Neuronal stem cell (in vitro differentiated cells): ENCODE measurements around the gene MS4A14.
"Not testable (repeated sequence)": the region's sequence is repeated elsewhere in the genome, so short reads cannot be mapped to it uniquely, and the experiment has no call there.

Source experiments
- DNase-seq: peaks from one replicate; pipeline ENCODE4 v3.0.0-alpha.2; 2013; ENCODE audit warnings: low spot score
- H2AFZ ChIP-seq: one replicate; pipeline ENCODE4 v1.6.1; 2013; ENCODE audit warnings: mild to moderate bottlenecking, low read length, inconsistent platforms
- H2AK5ac ChIP-seq: 2 replicates; pipeline ENCODE4 v1.6.1; 2013; ENCODE audit warnings: low read depth, mild to moderate bottlenecking, inconsistent platforms, low read length, moderate library complexity, mixed read lengths
- H2BK120ac ChIP-seq: 2 replicates; pipeline ENCODE4 v1.6.1; 2013; ENCODE audit warnings: low read depth, mild to moderate bottlenecking, inconsistent platforms, low read length, moderate library complexity, mixed read lengths
- H2BK12ac ChIP-seq: one replicate; pipeline ENCODE4 v1.6.1; 2013; ENCODE audit warnings: low read length, inconsistent platforms
- H2BK15ac ChIP-seq: 2 replicates; pipeline ENCODE4 v1.6.1; 2013; ENCODE audit warnings: mild to moderate bottlenecking, low read length, inconsistent platforms, mixed read lengths
- H2BK5ac ChIP-seq: one replicate; pipeline ENCODE4 v1.6.1; 2013; ENCODE audit warnings: inconsistent platforms, mild to moderate bottlenecking, low read length, moderate library complexity
- H3K14ac ChIP-seq: one replicate; pipeline ENCODE4 v1.6.1; 2013; ENCODE audit warnings: low read length, inconsistent platforms
- H3K18ac ChIP-seq: 2 replicates; pipeline ENCODE4 v1.6.1; 2013; ENCODE audit warnings: low read length, inconsistent platforms
- H3K23ac ChIP-seq: 2 replicates; pipeline ENCODE4 v1.6.1; 2013; ENCODE audit warnings: low read depth, mild to moderate bottlenecking, mixed read lengths, low read length, inconsistent platforms; ENCODE audit not compliant: poor library complexity
- H3K27ac ChIP-seq: replicated peaks from 3 replicates; pipeline ENCODE4 v1.5.1; 2013; ENCODE audit warnings: low read length, inconsistent platforms
- H3K27me3 ChIP-seq, 3 experiments: 2 replicates each; pipeline ENCODE4 v1.6.1; 2013; ENCODE audit warnings: low read length in 3 of 3, mild to moderate bottlenecking in 2 of 3, inconsistent platforms in 1 of 3, low read depth in 1 of 3, mixed read lengths in 1 of 3, moderate library complexity in 1 of 3; ENCODE audit not compliant: control insufficient read depth in 3 of 3, insufficient read depth in 3 of 3
- H3K36me3 ChIP-seq, 2 donors: replicated peaks in 1 of 2; 2 replicates each; pipeline ENCODE4 v1.6.1; 2013; ENCODE audit warnings: low read length in 2 of 2; ENCODE audit not compliant: control insufficient read depth in 2 of 2, insufficient read depth in 2 of 2
- H3K4ac ChIP-seq: 2 replicates; pipeline ENCODE4 v1.6.1; 2013; ENCODE audit warnings: inconsistent platforms, mild to moderate bottlenecking, low read length, moderate library complexity
- H3K4me1 ChIP-seq, 2 donors: 1 replicate in 1 of 2; 2 replicates in 1 of 2; pipeline ENCODE4 v1.6.1; 2013; ENCODE audit warnings: low read length in 2 of 2, low read depth in 1 of 2; ENCODE audit not compliant: control insufficient read depth in 2 of 2, insufficient read depth in 1 of 2
- H3K4me2 ChIP-seq: one replicate; pipeline ENCODE4 v1.6.1; 2013; ENCODE audit warnings: mild to moderate bottlenecking, low read length, inconsistent platforms; ENCODE audit not compliant: insufficient read depth, poor library complexity, severe bottlenecking
- H3K4me3 ChIP-seq, 2 donors: 2 replicates each; pipeline ENCODE4 v1.5.1; 2013; ENCODE audit warnings: low read length in 2 of 2, mild to moderate bottlenecking in 2 of 2, inconsistent platforms in 1 of 2, moderate library complexity in 1 of 2
- H3K79me1 ChIP-seq: one replicate; pipeline ENCODE4 v1.6.1; 2013; ENCODE audit warnings: low read depth, mild to moderate bottlenecking, inconsistent platforms, low read length, moderate library complexity
- H3K9ac ChIP-seq: one replicate; pipeline ENCODE4 v1.6.1; 2013; ENCODE audit warnings: mild to moderate bottlenecking, low read depth, low read length, inconsistent platforms; ENCODE audit not compliant: poor library complexity
- H3K9me3 ChIP-seq, 2 donors: replicated peaks in 1 of 2; 2 replicates each; pipeline versions ENCODE3 to v1.6.1; 2013; ENCODE audit warnings: low read length in 2 of 2, mild to moderate bottlenecking in 2 of 2, inconsistent platforms in 1 of 2, low read depth in 1 of 2, mixed read lengths in 1 of 2, moderate library complexity in 1 of 2; ENCODE audit not compliant: control insufficient read depth in 2 of 2, insufficient read depth in 1 of 2
- H4K8ac ChIP-seq: one replicate; pipeline ENCODE4 v1.6.1; 2013; ENCODE audit warnings: low read depth, mild to moderate bottlenecking, inconsistent platforms, low read length, moderate library complexity
- H4K91ac ChIP-seq: one replicate; pipeline ENCODE4 v1.6.1; 2013; ENCODE audit warnings: low read length, low read depth, mild to moderate bottlenecking, inconsistent platforms; ENCODE audit not compliant: poor library complexity
- WGBS, 2 donors: extraction: QIAGEN DNeasy Blood & Tissue Kit; methylation state at CpG; one replicate each; pipeline ENCODE4 v1.1.7; 2013; ENCODE audit warnings: missing lambda C conversion rate in 2 of 2, mixed read lengths in 1 of 2; ENCODE audit not compliant: insufficient read length in 2 of 2, insufficient replicate concordance in 1 of 2; ENCODE audit errors: extremely low coverage in 2 of 2; 5-methylcytosine and 5-hydroxymethylcytosine counted together

The MS4A14 gene

GRCh38 chr11:60447070-60447469 lies 50.8 kb downstream of the MS4A14 start:
- no peak overlapping the region for H4K91ac ChIP-seq
- no peak overlapping the region for H2BK120ac ChIP-seq
- H3K9ac ChIP-seq = no peak overlapping the region
- no peak overlapping the region for H3K4ac ChIP-seq
- H3K18ac ChIP-seq = no peak overlapping the region
- no peaks in the 10 kb centered on the region for H3K79me1 ChIP-seq
- H2BK12ac ChIP-seq = no peak overlapping the region
- no peak overlapping the region for H3K4me3 ChIP-seq
- H2BK5ac ChIP-seq = no peak overlapping the region
- no peaks in the 10 kb centered on the region for H3K27me3 ChIP-seq
- H3K36me3 ChIP-seq = no peaks in the 10 kb centered on the region
- no peak overlapping the region for H3K23ac ChIP-seq
- no peak for DNase-seq
- no peaks in the 10 kb centered on the region for H3K9me3 ChIP-seq
- no peak overlapping the region for H4K8ac ChIP-seq
- no peak overlapping the region for H3K14ac ChIP-seq
- no peak overlapping the region for H2AFZ ChIP-seq
- no peak overlapping the region for H3K27ac ChIP-seq
- H3K4me2 ChIP-seq = no peak overlapping the region
- no peak overlapping the region for H2BK15ac ChIP-seq
- H3K4me1 ChIP-seq = no peaks in the 10 kb centered on the region
- no peak overlapping the region for H2AK5ac ChIP-seq

GRCh38 chr11:60447846-60448245 lies 51.6 kb downstream of the MS4A14 start:
- H3K27ac ChIP-seq = no peak overlapping the region
- H2BK12ac ChIP-seq = no peak overlapping the region
- H3K79me1 ChIP-seq = no peaks in the 10 kb centered on the region
- no peak overlapping the region for H2BK120ac ChIP-seq
- H3K4me3 ChIP-seq = no peak overlapping the region
- H3K23ac ChIP-seq = no peak overlapping the region
- no peak overlapping the region for H2BK5ac ChIP-seq
- H3K14ac ChIP-seq = no peak overlapping the region
- no peak overlapping the region for H3K4me2 ChIP-seq
- no peak overlapping the region for H4K91ac ChIP-seq
- H3K4ac ChIP-seq = no peak overlapping the region
- H2BK15ac ChIP-seq = no peak overlapping the region
- no peaks in the 10 kb centered on the region for H3K27me3 ChIP-seq
- no peaks in the 10 kb centered on the region for H3K4me1 ChIP-seq
- no peak for DNase-seq
- no peak overlapping the region for H2AFZ ChIP-seq
- H3K18ac ChIP-seq = no peak overlapping the region
- H3K9ac ChIP-seq = no peak overlapping the region
- no peaks in the 10 kb centered on the region for H3K36me3 ChIP-seq
- H3K9me3 ChIP-seq = no peaks in the 10 kb centered on the region
- H2AK5ac ChIP-seq = no peak overlapping the region
- H4K8ac ChIP-seq = no peak overlapping the region

- DNase-seq, H3K79me1 ChIP-seq, H2BK12ac ChIP-seq, H3K27me3 ChIP-seq, H3K9ac ChIP-seq, H3K4me3 ChIP-seq, H3K23ac ChIP-seq, H2BK120ac ChIP-seq, H3K9me3 ChIP-seq, H3K36me3 ChIP-seq, H3K4me1 ChIP-seq, H3K27ac ChIP-seq, H4K91ac ChIP-seq, H2AFZ ChIP-seq, H3K18ac ChIP-seq, H4K8ac ChIP-seq, H2AK5ac ChIP-seq, H2BK5ac ChIP-seq, H3K4ac ChIP-seq, H2BK15ac ChIP-seq, H3K14ac ChIP-seq, H3K4me2 ChIP-seq: not testable (repeated sequence)
- no CpG with 5 or more reads among the region's 32 CpGs for WGBS, 2 donors
Observed at GRCh38 chr11:60451185-60451584, 54.9 kb downstream of the MS4A14 start.

GRCh38 chr11:60454212-60454611 lies 58.0 kb downstream of the MS4A14 start:
- Histone ChIP-seq H3K4me2 (no peak overlapping the region), H3K9me3 (no peaks in the 10 kb centered on the region), H3K79me1 (no peaks in the 10 kb centered on the region), H3K4me3 (no peak overlapping the region), H2BK12ac (no peak overlapping the region), H2BK120ac (no peak overlapping the region), H3K14ac (no peak overlapping the region), H3K27me3 (no peaks in the 10 kb centered on the region), H2AFZ (no peak overlapping the region), H3K27ac (no peak overlapping the region), H4K91ac (no peak overlapping the region), H3K23ac (no peak overlapping the region), H2BK5ac (no peak overlapping the region), H3K4me1 (no peaks in the 10 kb centered on the region), H4K8ac (no peak overlapping the region), H3K9ac (no peak overlapping the region), H3K36me3 (no peaks in the 10 kb centered on the region), H2BK15ac (no peak overlapping the region), H2AK5ac (no peak overlapping the region), H3K18ac (no peak overlapping the region), H3K4ac (no peak overlapping the region)
- no peak for DNase-seq
